HG02571 (cell line): ENCODE data around the gene GOLPH3.

ENCODE experiments used
- ATAC-seq: cut with Tn5 transposase; IDR thresholded peaks from one replicate; pipeline ENCODE4 v1.9.1; 2021; ENCODE audit warnings: mild to moderate bottlenecking, moderate library complexity; ENCODE audit not compliant: unreplicated experiment

GOLPH3 gene

GRCh38 chr5:32076699-32077695 lies 97.1 kb downstream of the GOLPH3 start:
- ATAC-seq, result no peak
